ENCODE data around the gene GAS2L1.

Gene GAS2L1

DNA sequence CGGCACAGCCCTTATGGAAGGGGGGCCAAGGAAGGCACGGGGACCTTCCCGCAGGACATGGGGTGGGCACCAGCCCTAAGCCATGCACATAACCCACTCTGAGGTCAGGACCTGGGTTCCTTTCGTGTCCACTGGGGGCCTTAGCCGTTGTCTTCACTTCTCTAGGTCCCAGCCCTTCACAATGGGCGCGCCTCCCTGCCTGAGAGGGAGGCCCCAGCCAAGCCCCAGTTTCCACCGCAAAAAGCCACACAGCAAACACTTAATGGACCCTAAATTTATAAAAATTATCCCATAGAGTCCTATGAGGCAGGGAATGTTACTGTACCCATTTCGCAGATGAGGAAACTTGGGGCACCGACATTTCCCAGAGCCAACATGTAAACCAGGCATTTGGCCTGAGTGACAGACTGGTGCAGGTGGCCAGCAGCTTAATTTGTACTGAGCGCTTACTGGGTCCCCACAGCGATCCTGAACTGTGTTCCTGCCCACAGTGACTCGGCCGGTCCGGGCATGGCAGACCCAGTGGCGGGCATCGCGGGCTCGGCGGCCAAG is 1.2 kb downstream of the GAS2L1 start (continued):
- TF ChIP-seq TSHZ2 (CRISPR knock-in tag; IDR thresholded peaks at IDR 0.05) (no peak), RARB (CRISPR knock-in tag; IDR thresholded peaks at IDR 0.05) (no peak), OSR1 (CRISPR knock-in tag; IDR thresholded peaks at IDR 0.05) (no peak)

DNA sequence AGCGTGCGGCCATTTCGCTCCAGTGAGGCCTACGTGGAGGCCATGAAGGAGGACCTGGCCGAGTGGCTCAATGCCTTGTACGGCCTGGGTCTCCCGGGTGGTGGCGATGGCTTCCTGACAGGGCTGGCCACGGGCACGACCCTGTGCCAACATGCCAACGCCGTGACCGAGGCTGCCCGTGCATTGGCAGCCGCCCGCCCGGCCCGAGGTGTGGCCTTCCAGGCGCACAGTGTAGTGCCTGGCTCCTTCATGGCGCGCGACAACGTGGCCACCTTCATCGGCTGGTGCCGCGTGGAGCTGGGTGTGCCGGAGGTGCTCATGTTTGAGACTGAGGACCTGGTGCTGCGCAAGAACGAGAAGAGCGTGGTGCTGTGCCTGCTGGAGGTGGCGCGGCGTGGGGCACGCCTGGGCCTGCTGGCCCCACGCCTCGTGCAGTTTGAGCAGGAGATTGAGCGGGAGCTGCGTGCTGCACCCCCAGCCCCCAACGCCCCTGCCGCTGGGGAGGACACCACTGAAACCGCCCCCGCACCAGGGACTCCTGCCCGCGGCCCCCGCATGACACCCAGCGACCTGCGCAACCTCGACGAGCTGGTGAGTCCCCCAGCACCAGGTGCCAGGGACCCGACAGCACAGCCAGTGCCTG is 1.8 kb downstream of the GAS2L1 start:
- TF ChIP-seq ZFP30 (CRISPR knock-in tag; IDR thresholded peaks at IDR 0.05): no peak
- TF ChIP-seq CREB5 (CRISPR knock-in tag; IDR thresholded peaks at IDR 0.05; ENCODE audit: low read depth): no peak
- TF ChIP-seq, protein P1, sequence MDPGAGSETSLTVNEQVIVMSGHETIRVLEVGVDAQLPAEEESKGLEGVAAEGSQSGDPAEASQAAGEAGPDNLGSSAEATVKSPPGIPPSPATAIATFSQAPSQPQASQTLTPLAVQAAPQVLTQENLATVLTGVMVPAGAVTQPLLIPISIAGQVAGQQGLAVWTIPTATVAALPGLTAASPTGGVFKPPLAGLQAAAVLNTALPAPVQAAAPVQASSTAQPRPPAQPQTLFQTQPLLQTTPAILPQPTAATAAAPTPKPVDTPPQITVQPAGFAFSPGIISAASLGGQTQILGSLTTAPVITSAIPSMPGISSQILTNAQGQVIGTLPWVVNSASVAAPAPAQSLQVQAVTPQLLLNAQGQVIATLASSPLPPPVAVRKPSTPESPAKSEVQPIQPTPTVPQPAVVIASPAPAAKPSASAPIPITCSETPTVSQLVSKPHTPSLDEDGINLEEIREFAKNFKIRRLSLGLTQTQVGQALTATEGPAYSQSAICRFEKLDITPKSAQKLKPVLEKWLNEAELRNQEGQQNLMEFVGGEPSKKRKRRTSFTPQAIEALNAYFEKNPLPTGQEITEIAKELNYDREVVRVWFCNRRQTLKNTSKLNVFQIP (CRISPR knock-in tag; IDR thresholded peaks at IDR 0.05; ENCODE audit: borderline replicate concordance, low read depth): no peak
- TF ChIP-seq CSRNP3 (CRISPR knock-in tag; IDR thresholded peaks at IDR 0.05): no peak
- no peak for TF ChIP-seq ZFP3 (CRISPR knock-in tag; IDR thresholded peaks at IDR 0.05)
- no peak for TF ChIP-seq TSHZ2 (CRISPR knock-in tag; IDR thresholded peaks at IDR 0.05)
- no peak for TF ChIP-seq OSR1 (CRISPR knock-in tag; IDR thresholded peaks at IDR 0.05)
- TF ChIP-seq ZNF70 (CRISPR knock-in tag; IDR thresholded peaks at IDR 0.05): no peak
- TF ChIP-seq BACH2 (CRISPR knock-in tag; IDR thresholded peaks at IDR 0.05; ENCODE audit: borderline replicate concordance): no peak
- ATAC-seq: no peak

DNA sequence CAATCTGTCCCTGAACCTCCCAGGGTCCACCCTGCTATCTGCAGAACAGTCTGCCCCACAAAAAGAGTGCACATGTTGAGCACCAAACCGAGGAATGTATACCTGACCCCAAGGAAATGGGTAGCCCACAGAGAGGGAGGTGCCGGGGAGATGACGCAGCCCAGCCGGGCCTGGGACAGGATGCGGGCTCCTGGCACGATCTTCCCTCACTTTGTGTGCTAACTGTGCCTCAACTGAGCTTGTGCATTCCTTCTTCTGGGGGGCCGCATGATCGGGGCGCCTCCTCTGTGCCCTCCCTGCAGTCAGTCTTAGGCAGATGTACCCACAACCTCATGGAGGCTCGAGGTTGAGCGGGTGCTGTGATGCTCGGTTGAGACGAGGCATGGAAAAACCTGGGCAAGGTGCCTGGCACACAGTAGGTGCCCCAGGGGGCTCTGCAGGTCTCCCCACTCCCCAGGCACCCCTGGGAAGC is 2.4 kb downstream of the GAS2L1 start:
- no peak for ATAC-seq
- no peak for TF ChIP-seq PPARA (CRISPR knock-in tag; IDR thresholded peaks at IDR 0.05; ENCODE audit: borderline replicate concordance)

DNA sequence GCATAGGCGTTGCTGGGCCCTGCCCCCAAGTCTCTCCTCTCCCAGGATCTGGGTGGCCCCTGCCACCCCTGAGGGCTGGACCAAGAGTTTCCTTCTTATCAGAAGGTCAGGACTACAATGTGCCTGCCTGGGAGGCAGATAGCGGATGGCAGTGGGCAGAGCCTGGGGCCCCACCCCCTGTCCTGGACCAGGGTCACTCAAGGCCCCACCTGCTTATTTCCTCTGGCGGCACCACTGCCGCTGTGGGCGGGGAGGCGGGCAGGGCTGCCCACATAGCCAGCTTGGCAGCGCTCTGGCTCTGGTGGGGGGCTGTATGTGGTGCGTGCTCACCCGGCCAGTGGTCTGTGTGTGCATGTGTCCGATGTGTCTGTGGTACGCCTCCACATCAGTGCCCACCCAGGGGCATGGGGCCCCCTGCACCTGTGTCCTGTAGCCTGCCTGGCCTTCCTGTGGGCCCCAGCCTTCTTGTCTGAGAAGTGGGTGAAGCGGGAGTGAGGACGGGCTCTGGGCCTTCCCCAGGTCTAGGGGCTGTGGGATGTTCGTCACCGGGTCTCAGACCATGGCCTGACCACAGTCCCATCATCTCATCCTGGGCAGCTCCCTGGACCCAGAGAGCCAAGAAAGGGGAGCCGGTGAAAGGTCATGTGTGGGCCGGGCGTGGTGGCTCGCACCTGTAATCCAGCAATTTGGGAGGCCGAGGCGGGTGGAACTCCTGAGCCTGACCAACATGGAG is 3.0 kb downstream of the GAS2L1 start:
- ATAC-seq: no peak
- TF ChIP-seq RARB (CRISPR knock-in tag; IDR thresholded peaks at IDR 0.05): no peak
- TF ChIP-seq TOX (CRISPR knock-in tag; IDR thresholded peaks at IDR 0.05; ENCODE audit: borderline replicate concordance): no peak
- no peak for TF ChIP-seq CREB5 (CRISPR knock-in tag; IDR thresholded peaks at IDR 0.05; ENCODE audit: low read depth)
- no peak for TF ChIP-seq ZFP3 (CRISPR knock-in tag; IDR thresholded peaks at IDR 0.05)
- no peak for TF ChIP-seq CSRNP3 (CRISPR knock-in tag; IDR thresholded peaks at IDR 0.05)
- no peak for TF ChIP-seq ZNF565 (CRISPR knock-in tag; conservative IDR thresholded peaks at IDR 0.05; ENCODE audit: low read depth)
- TF ChIP-seq GLIS3 (CRISPR knock-in tag; IDR thresholded peaks at IDR 0.05): no peak
- no peak for TF ChIP-seq ZFP30 (CRISPR knock-in tag; IDR thresholded peaks at IDR 0.05)
- no peak for TF ChIP-seq TSHZ2 (CRISPR knock-in tag; IDR thresholded peaks at IDR 0.05)
